Osteoblast (primary cell): ENCODE results near the gene EVI5. TPM values are rescaled to one million over a fixed set of nuclear protein-coding genes. Genes with fewer than 3 reads are reported as not detected.
"Not testable (repeated sequence)": the region's sequence is repeated elsewhere in the genome, so short reads cannot be mapped to it uniquely, and the experiment has no call there.

Source experiments
- DNase-seq: peaks from one replicate; pipeline ENCODE4 v3.0.0; 2011; ENCODE audit warnings: low spot score, mixed read lengths; ENCODE audit not compliant: insufficient read length; ENCODE audit errors: missing footprints
- H2AFZ ChIP-seq: 2 replicates; pipeline ENCODE4 v1.6.0; 2011; ENCODE audit warnings: mild to moderate bottlenecking, low read length
- H3K27ac ChIP-seq: 2 replicates; pipeline ENCODE4 v1.5.1; 2011; ENCODE audit warnings: mild to moderate bottlenecking, low read depth, low read length, moderate library complexity
- H3K27me3 ChIP-seq: 2 replicates; pipeline ENCODE4 v1.6.0; 2012; ENCODE audit warnings: mild to moderate bottlenecking, control low read depth, inconsistent platforms, low read length, moderate library complexity; ENCODE audit not compliant: insufficient read depth
- H3K36me3 ChIP-seq: 2 replicates; pipeline ENCODE4 v1.5.1; 2011; ENCODE audit warnings: mild to moderate bottlenecking, low read length, control low read depth, moderate library complexity; ENCODE audit not compliant: insufficient read depth
- H3K4me1 ChIP-seq: 2 replicates; pipeline ENCODE4 v1.5.1; 2011; ENCODE audit warnings: mild to moderate bottlenecking, low read length, control low read depth, moderate library complexity; ENCODE audit not compliant: insufficient read depth
- H3K4me2 ChIP-seq: 2 replicates; pipeline ENCODE4 v1.6.0; 2011; ENCODE audit warnings: mild to moderate bottlenecking, low read length; ENCODE audit not compliant: insufficient read depth
- H3K4me3 ChIP-seq: fragments of 200-600 bp; sonication (generic); 3 replicates; pipeline ENCODE4 v1.5.1; 2012; ENCODE audit warnings: mild to moderate bottlenecking, low read length, inconsistent platforms; ENCODE audit not compliant: insufficient read depth
- H3K79me2 ChIP-seq: 2 replicates; pipeline ENCODE4 v1.6.0; 2012; ENCODE audit warnings: mild to moderate bottlenecking, low read length, control low read depth, inconsistent platforms; ENCODE audit not compliant: insufficient read depth
- H3K9me3 ChIP-seq: 2 replicates; pipeline ENCODE4 v1.5.1; 2011; ENCODE audit warnings: low read depth, low read length, control low read depth
- H4K20me1 ChIP-seq: 2 replicates; pipeline ENCODE4 v1.6.0; 2012; ENCODE audit warnings: mild to moderate bottlenecking, low read length, control low read depth; ENCODE audit not compliant: insufficient read depth
- total RNA-seq: library from RNA; depleted of rRNA; stranded (reverse); fragments of >200 nt; gene quantifications from 2 replicates; pipeline ENCODE4 v1.2.3, GENCODE V29; 2012
- TF ChIP-seq, protein P1 (sequence below): IDR thresholded peaks from 2 replicates; pipeline ENCODE4 v1.5.1; 2011; ENCODE audit warnings: mild to moderate bottlenecking, low read depth, low read length, moderate library complexity; ENCODE audit errors: extremely low read depth

The EVI5 gene
- total RNA-seq, 1 donor, result 51.8 TPM

DNA sequence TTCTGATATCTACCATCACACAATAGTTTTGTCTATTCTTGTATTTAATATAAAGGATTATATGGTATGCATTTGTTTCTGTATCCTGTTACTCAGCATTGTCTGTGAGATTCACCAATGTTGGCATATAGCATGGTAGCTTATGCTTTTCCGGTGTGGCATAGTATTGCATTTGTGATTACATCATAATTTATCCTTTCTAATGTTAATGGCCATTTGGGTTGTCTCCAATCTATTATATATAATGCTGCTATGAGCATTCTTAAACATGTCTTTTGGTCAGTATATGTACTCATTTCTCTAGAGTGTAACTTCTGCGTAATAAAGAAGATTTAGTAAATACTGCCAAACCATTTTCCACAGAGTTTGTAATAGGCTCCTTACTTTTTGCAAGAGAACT is 257.2 kb downstream of the EVI5 start:
- H3K4me3 ChIP-seq, result no peak overlapping the region
- no peaks in the 10 kb centered on the region for H3K27me3 ChIP-seq
- no peaks in the 10 kb centered on the region for H3K4me1 ChIP-seq
- no peaks in the 10 kb centered on the region for H3K9me3 ChIP-seq
- no peaks in the 10 kb centered on the region for H4K20me1 ChIP-seq
- H3K79me2 ChIP-seq, result no peaks in the 10 kb centered on the region
- TF ChIP-seq, protein P1, sequence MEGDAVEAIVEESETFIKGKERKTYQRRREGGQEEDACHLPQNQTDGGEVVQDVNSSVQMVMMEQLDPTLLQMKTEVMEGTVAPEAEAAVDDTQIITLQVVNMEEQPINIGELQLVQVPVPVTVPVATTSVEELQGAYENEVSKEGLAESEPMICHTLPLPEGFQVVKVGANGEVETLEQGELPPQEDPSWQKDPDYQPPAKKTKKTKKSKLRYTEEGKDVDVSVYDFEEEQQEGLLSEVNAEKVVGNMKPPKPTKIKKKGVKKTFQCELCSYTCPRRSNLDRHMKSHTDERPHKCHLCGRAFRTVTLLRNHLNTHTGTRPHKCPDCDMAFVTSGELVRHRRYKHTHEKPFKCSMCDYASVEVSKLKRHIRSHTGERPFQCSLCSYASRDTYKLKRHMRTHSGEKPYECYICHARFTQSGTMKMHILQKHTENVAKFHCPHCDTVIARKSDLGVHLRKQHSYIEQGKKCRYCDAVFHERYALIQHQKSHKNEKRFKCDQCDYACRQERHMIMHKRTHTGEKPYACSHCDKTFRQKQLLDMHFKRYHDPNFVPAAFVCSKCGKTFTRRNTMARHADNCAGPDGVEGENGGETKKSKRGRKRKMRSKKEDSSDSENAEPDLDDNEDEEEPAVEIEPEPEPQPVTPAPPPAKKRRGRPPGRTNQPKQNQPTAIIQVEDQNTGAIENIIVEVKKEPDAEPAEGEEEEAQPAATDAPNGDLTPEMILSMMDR, result no peak
- H2AFZ ChIP-seq, result no peak overlapping the region
- H3K4me2 ChIP-seq, result no peak overlapping the region
- H3K36me3 ChIP-seq, result no peaks in the 10 kb centered on the region
- no peak overlapping the region for H3K27ac ChIP-seq
- DNase-seq, result no peak

DNA sequence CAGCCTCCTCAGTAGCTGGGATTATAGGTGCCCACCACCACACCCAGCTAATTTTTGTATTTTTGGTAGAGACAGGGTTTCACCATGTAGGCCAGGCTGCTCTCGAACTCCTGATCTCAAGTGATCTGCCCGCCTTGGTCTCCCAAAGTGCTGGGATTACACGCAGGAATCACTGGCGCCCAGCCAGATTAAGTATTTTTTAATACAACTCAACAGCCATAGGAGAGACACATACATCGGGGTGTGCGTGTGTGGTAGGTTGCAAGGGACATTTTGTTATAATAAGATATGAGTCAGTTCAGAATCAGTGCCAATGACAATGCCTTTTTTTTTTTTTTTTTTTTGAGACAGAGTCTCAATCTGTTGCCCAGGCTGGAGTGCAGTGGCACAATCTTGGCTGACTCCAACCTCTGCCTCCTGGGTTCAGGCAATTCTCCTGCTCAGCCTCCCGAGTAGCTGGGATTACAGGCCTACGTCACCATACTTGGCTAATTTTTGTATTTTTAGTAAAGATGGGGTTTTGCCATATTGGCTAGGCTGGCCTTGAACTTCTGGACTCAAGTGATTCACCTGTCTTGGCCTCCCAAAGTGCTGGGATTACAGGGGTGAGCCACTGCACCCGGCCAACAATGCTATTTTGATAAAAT is 259.8 kb downstream of the EVI5 start:
- H3K9me3 ChIP-seq, H3K4me2 ChIP-seq, DNase-seq, H3K79me2 ChIP-seq, H4K20me1 ChIP-seq, H2AFZ ChIP-seq, H3K27me3 ChIP-seq, H3K27ac ChIP-seq, H3K4me1 ChIP-seq, H3K36me3 ChIP-seq, H3K4me3 ChIP-seq: not testable (repeated sequence)

DNA sequence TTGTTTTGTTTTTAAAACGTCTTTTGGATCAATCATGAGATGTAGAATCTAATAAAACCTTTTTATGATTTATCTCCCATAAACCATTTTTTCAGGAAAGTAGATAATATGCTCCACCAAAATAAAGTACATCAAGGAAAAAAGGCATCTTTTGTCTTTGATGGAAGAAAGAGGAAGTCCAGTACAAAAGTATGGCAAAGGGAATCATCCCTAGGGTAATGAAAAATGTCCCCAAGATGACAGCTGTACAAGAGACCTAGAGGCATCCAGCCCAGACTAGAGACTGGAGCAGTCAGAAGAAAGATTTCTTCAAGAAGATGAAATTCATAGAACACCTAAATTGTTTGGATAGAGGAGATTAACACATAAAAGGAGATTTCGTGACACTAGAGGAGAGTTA is 265.9 kb downstream of the EVI5 start:
- no peaks in the 10 kb centered on the region for H3K36me3 ChIP-seq
- H2AFZ ChIP-seq, result no peak overlapping the region
- TF ChIP-seq, protein P1, result no peak
- H3K4me2 ChIP-seq, result no peak overlapping the region
- DNase-seq, result no peak
- H3K27me3 ChIP-seq, result no peaks in the 10 kb centered on the region
- no peaks in the 10 kb centered on the region for H4K20me1 ChIP-seq
- H3K9me3 ChIP-seq, result no peaks in the 10 kb centered on the region
- no peaks in the 10 kb centered on the region for H3K79me2 ChIP-seq
- H3K4me1 ChIP-seq, result no peaks in the 10 kb centered on the region
- no peak overlapping the region for H3K27ac ChIP-seq
- no peak overlapping the region for H3K4me3 ChIP-seq

DNA sequence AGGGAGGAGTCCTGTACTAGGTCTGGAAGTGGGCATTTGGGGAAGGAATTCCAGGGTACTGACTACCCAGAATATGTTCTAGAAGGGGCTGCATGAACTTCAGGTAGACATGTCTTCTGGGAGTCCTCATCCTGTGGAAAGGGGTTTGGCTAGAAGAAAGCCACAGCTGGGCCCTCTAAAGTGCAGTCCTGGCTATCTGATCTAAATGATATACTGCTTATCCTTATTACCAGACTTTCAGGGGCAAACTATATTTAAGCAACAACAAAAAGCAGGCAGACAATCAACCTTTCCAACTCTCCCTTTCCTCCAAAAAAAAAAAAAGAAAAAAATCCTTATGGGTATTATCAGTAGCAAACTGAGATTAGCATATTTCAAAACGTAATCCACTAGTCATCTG is 268.3 kb downstream of the EVI5 start:
- no peaks in the 10 kb centered on the region for H4K20me1 ChIP-seq
- H3K4me2 ChIP-seq, result no peak overlapping the region
- H3K27me3 ChIP-seq, result no peaks in the 10 kb centered on the region
- no peak for DNase-seq
- no peaks in the 10 kb centered on the region for H3K79me2 ChIP-seq
- no peaks in the 10 kb centered on the region for H3K36me3 ChIP-seq
- H3K9me3 ChIP-seq, result no peaks in the 10 kb centered on the region
- H3K4me3 ChIP-seq, result no peak overlapping the region
- H2AFZ ChIP-seq, result no peak overlapping the region
- no peaks in the 10 kb centered on the region for H3K4me1 ChIP-seq
- H3K27ac ChIP-seq, result no peak overlapping the region
- TF ChIP-seq, protein P1, result no peak
